G401.6 (cell line): ENCODE measurements around the gene TNFSF12.

Experiments used
- FAIRE-seq: peaks from 2 replicates; lab custom pipeline; 2012; peaks lifted over from hg19 to GRCh38; lab: Jason Lieb, UNC

The TNFSF12 gene

GRCh38 chr17:7544911-7545310, 3.9 kb upstream of the TNFSF12 start:
- no peak for FAIRE-seq

GRCh38 chr17:7549401-7550055, 670 bp downstream of the TNFSF12 start:
- FAIRE-seq = no peak

- FAIRE-seq = no peak
These were observed 1.5 kb downstream of the TNFSF12 start for GRCh38 chr17:7550344-7550743.

GRCh38 chr17:7551396-7551795, 2.5 kb downstream of the TNFSF12 start:
- no peak for FAIRE-seq

- no peak for FAIRE-seq
These were observed 3.8 kb downstream of the TNFSF12 start for GRCh38 chr17:7552621-7553051.

GRCh38 chr17:7553356-7553755, 4.5 kb downstream of the TNFSF12 start:
- no peak for FAIRE-seq

GRCh38 chr17:7555320-7555948, 6.6 kb downstream of the TNFSF12 start:
- FAIRE-seq = no peak

- FAIRE-seq = no peak
These were observed 7.8 kb downstream of the TNFSF12 start for GRCh38 chr17:7556627-7557026.

GRCh38 chr17:7557147-7557764, 8.4 kb downstream of the TNFSF12 start:
- FAIRE-seq = no peak

GRCh38 chr17:7557775-7558543, 9.1 kb downstream of the TNFSF12 start:
- FAIRE-seq = no peak

GRCh38 chr17:7558544-7559319, 9.9 kb downstream of the TNFSF12 start, which contains the start of gene TNFSF13:
TNFSF13 (plus strand) TSS chr17:7558750; CDS start chr17:7559040, 290 bp downstream.
- no peak for FAIRE-seq

GRCh38 chr17:7559320-7560171, 10.7 kb downstream of the TNFSF12 start:
- FAIRE-seq = no peak

GRCh38 chr17:7560172-7561027, 11.5 kb downstream of the TNFSF12 start:
- peak; percentile 93 for FAIRE-seq

GRCh38 chr17:7561028-7561575, 12.2 kb downstream of the TNFSF12 start:
- peak; percentile 89 for FAIRE-seq

- FAIRE-seq = no peak
These were observed 12.8 kb downstream of the TNFSF12 start, which contains the start of gene SENP3 for GRCh38 chr17:7561589-7562207. SENP3 (plus strand) TSS chr17:7561919; CDS start chr17:7563077, 1,158 bp downstream.

GRCh38 chr17:7562208-7562605, 13.3 kb downstream of the TNFSF12 start:
- no peak for FAIRE-seq

- no peak for FAIRE-seq
These were observed 14.4 kb downstream of the TNFSF12 start for GRCh38 chr17:7563115-7563869.

GRCh38 chr17:7569571-7569970, 20.7 kb downstream of the TNFSF12 start:
- FAIRE-seq = no peak
